HepG2 (cell line): ENCODE results near the gene ATIC. TPM values are rescaled to one million over a fixed set of nuclear protein-coding genes. Genes with fewer than 3 reads are reported as not detected.

ENCODE experiments used
- ARHGAP35 ChIP-seq: sonication (generic); formaldehyde crosslinking; IDR thresholded peaks from 2 replicates; pipeline ENCODE4 v1.9.0; 2022; ENCODE audit warnings: mild to moderate bottlenecking, inconsistent platforms, moderate library complexity, missing genetic modification reagents, borderline replicate concordance
- PAF1 ChIP-seq: IDR thresholded peaks from 2 replicates; pipeline ENCODE4 v1.6.1; 2016; ENCODE audit warnings: missing genetic modification reagents, missing compliant biosample characterization
- SETDB1 ChIP-seq: sonication (generic); formaldehyde crosslinking; IDR thresholded peaks from 2 replicates; pipeline ENCODE4 v1.5.1; 2020; ENCODE audit warnings: missing genetic modification reagents, mild to moderate bottlenecking, borderline replicate concordance
- STAT5B ChIP-seq: sonication (generic); formaldehyde crosslinking; IDR thresholded peaks from 2 replicates; pipeline ENCODE4 v1.4.0; 2020; ENCODE audit warnings: missing genetic modification reagents
- ZBTB10 ChIP-seq: sonication (generic); formaldehyde crosslinking; IDR thresholded peaks from 2 replicates; pipeline ENCODE4 v1.4.0; 2020; ENCODE audit warnings: missing genetic modification reagents, borderline replicate concordance
- ZBTB43 ChIP-seq: sonication (generic); formaldehyde crosslinking; conservative IDR thresholded peaks from 2 replicates; pipeline ENCODE4 v1.4.0; 2020; ENCODE audit warnings: missing genetic modification reagents
- ZNF660 ChIP-seq: sonication (generic); formaldehyde crosslinking; IDR thresholded peaks from 2 replicates; pipeline ENCODE4 v1.5.1; 2020; ENCODE audit warnings: mild to moderate bottlenecking, low read depth, missing genetic modification reagents, borderline replicate concordance
- ZNF75D ChIP-seq: sonication (generic); formaldehyde crosslinking; IDR thresholded peaks from 2 replicates; pipeline ENCODE4 v1.8.1; 2023; ENCODE audit warnings: missing genetic modification reagents, mild to moderate bottlenecking, borderline replicate concordance
- polyA plus RNA-seq, 8 experiments: library from polyadenylated mRNA; depleted of rRNA in 3 of 8; stranded (reverse) in 7 of 8; unstranded in 1 of 8; fragments of >200 nt; fragmentation: Illumina TruSeq in 4 of 8; extraction: Trizol in 4 of 8; gene quantifications; 2 replicates each; pipeline versions ENCODE4 v1.2.1 to v1.2.3, GENCODE V29; 2011 to 2016; ENCODE audit warnings: low read depth in 4 of 8, missing spikeins in 1 of 8, mixed read lengths in 1 of 8; ENCODE audit not compliant: insufficient read depth in 1 of 8
- total RNA-seq, 5 experiments: library from RNA; depleted of rRNA; stranded (reverse); fragments of >200 nt; fragmentation: Illumina TruSeq; extraction: Trizol; gene quantifications; 2 replicates each; pipeline ENCODE4 v1.2.3, GENCODE V29; 2016; ENCODE audit warnings: low read depth in 1 of 5
- TF ChIP-seq, protein P1 (sequence below): sonication (generic); formaldehyde crosslinking; IDR thresholded peaks from 2 replicates; pipeline ENCODE4 v1.5.0; 2020; ENCODE audit warnings: mild to moderate bottlenecking, missing genetic modification reagents, borderline replicate concordance
- TF ChIP-seq, protein P2 (sequence below): sonication (generic); formaldehyde crosslinking; conservative IDR thresholded peaks from 2 replicates; pipeline ENCODE4 v1.5.0; 2020; ENCODE audit warnings: missing genetic modification reagents
- TF ChIP-seq, protein P3 (sequence below): sonication (generic); formaldehyde crosslinking; IDR thresholded peaks from 2 replicates; pipeline ENCODE4 v1.5.0; 2020; ENCODE audit warnings: missing genetic modification reagents
- TF ChIP-seq, protein P4 (sequence below): IDR thresholded peaks from 2 replicates; pipeline ENCODE4 v1.6.1; 2016; ENCODE audit warnings: missing compliant biosample characterization, missing genetic modification reagents, borderline replicate concordance
- TF ChIP-seq, protein P5 (sequence below): sonication (generic); formaldehyde crosslinking; IDR thresholded peaks from 2 replicates; pipeline ENCODE4 v1.5.1; 2020; ENCODE audit warnings: missing genetic modification reagents, mild to moderate bottlenecking, borderline replicate concordance

ATIC gene
- total and polyA plus RNA-seq, 2 of the 13 experiments (the other 11 are each of a cell fraction or from before 2014, with no cell fraction given): 89.8 to 146 TPM

- TF ChIP-seq, protein P1, sequence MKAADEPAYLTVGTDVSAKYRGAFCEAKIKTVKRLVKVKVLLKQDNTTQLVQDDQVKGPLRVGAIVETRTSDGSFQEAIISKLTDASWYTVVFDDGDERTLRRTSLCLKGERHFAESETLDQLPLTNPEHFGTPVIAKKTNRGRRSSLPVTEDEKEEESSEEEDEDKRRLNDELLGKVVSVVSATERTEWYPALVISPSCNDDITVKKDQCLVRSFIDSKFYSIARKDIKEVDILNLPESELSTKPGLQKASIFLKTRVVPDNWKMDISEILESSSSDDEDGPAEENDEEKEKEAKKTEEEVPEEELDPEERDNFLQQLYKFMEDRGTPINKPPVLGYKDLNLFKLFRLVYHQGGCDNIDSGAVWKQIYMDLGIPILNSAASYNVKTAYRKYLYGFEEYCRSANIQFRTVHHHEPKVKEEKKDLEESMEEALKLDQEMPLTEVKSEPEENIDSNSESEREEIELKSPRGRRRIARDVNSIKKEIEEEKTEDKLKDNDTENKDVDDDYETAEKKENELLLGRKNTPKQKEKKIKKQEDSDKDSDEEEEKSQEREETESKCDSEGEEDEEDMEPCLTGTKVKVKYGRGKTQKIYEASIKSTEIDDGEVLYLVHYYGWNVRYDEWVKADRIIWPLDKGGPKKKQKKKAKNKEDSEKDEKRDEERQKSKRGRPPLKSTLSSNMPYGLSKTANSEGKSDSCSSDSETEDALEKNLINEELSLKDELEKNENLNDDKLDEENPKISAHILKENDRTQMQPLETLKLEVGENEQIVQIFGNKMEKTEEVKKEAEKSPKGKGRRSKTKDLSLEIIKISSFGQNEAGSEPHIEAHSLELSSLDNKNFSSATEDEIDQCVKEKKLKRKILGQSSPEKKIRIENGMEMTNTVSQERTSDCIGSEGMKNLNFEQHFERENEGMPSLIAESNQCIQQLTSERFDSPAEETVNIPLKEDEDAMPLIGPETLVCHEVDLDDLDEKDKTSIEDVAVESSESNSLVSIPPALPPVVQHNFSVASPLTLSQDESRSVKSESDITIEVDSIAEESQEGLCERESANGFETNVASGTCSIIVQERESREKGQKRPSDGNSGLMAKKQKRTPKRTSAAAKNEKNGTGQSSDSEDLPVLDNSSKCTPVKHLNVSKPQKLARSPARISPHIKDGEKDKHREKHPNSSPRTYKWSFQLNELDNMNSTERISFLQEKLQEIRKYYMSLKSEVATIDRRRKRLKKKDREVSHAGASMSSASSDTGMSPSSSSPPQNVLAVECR (CRISPR knock-in tag): no peak
- TF ChIP-seq ZNF660 (CRISPR knock-in tag) (no peak), ZBTB10 (no peak), SETDB1 (CRISPR knock-in tag) (no peak), STAT5B (CRISPR knock-in tag) (no peak), ZBTB43 (CRISPR knock-in tag) (no peak), PAF1 (CRISPR knock-in tag) (peak; percentile 30; the same call in 1 of the 2 replicates), ZNF75D (CRISPR knock-in tag) (no peak), ARHGAP35 (no peak)
- TF ChIP-seq, protein P2, sequence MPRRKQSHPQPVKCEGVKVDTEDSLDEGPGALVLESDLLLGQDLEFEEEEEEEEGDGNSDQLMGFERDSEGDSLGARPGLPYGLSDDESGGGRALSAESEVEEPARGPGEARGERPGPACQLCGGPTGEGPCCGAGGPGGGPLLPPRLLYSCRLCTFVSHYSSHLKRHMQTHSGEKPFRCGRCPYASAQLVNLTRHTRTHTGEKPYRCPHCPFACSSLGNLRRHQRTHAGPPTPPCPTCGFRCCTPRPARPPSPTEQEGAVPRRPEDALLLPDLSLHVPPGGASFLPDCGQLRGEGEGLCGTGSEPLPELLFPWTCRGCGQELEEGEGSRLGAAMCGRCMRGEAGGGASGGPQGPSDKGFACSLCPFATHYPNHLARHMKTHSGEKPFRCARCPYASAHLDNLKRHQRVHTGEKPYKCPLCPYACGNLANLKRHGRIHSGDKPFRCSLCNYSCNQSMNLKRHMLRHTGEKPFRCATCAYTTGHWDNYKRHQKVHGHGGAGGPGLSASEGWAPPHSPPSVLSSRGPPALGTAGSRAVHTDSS (CRISPR knock-in tag): no peak
- TF ChIP-seq, protein P3, sequence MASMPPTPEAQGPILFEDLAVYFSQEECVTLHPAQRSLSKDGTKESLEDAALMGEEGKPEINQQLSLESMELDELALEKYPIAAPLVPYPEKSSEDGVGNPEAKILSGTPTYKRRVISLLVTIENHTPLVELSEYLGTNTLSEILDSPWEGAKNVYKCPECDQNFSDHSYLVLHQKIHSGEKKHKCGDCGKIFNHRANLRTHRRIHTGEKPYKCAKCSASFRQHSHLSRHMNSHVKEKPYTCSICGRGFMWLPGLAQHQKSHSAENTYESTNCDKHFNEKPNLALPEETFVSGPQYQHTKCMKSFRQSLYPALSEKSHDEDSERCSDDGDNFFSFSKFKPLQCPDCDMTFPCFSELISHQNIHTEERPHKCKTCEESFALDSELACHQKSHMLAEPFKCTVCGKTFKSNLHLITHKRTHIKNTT (CRISPR knock-in tag): no peak
- TF ChIP-seq, protein P4, sequence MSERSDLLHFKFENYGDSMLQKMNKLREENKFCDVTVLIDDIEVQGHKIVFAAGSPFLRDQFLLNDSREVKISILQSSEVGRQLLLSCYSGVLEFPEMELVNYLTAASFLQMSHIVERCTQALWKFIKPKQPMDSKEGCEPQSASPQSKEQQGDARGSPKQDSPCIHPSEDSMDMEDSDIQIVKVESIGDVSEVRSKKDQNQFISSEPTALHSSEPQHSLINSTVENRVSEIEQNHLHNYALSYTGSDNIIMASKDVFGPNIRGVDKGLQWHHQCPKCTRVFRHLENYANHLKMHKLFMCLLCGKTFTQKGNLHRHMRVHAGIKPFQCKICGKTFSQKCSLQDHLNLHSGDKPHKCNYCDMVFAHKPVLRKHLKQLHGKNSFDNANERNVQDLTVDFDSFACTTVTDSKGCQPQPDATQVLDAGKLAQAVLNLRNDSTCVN (CRISPR knock-in tag): no peak
- TF ChIP-seq, protein P5, sequence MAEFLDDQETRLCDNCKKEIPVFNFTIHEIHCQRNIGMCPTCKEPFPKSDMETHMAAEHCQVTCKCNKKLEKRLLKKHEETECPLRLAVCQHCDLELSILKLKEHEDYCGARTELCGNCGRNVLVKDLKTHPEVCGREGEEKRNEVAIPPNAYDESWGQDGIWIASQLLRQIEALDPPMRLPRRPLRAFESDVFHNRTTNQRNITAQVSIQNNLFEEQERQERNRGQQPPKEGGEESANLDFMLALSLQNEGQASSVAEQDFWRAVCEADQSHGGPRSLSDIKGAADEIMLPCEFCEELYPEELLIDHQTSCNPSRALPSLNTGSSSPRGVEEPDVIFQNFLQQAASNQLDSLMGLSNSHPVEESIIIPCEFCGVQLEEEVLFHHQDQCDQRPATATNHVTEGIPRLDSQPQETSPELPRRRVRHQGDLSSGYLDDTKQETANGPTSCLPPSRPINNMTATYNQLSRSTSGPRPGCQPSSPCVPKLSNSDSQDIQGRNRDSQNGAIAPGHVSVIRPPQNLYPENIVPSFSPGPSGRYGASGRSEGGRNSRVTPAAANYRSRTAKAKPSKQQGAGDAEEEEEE: no peak
Measured at GRCh38 chr2:215361211-215361875, 49.5 kb downstream of the ATIC start (continued).
